SH-SY5Y (cell line): Measurements from ENCODE around the gene RAB25.

ENCODE experiments used
- GATA2 ChIP-seq: IDR thresholded peaks from 2 replicates; pipeline ENCODE4 v1.6.1; 2011; ENCODE audit warnings: mild to moderate bottlenecking, low read depth, low read length
- GATA3 ChIP-seq: IDR thresholded peaks from 2 replicates; pipeline ENCODE4 v1.6.1; 2011; ENCODE audit warnings: low read depth, mild to moderate bottlenecking, low read length, moderate library complexity

The RAB25 gene

GRCh38 chr1:156060937-156061636 is at the start of gene RAB25:
Gene RAB25 (plus strand): TSS chr1:156061160. CDS start chr1:156061401, 241 bp downstream.
- no peak for TF ChIP-seq GATA3
- TF ChIP-seq GATA2, result no peak

GRCh38 chr1:156012051-156012817 is 48.7 kb upstream of the RAB25 start:
- TF ChIP-seq GATA2 (no peak), GATA3 (no peak)

GRCh38 chr1:156014829-156015228 is 46.1 kb upstream of the RAB25 start:
- TF ChIP-seq GATA2, result no peak
- no peak for TF ChIP-seq GATA3

- TF ChIP-seq GATA3, result no peak
- TF ChIP-seq GATA2, result no peak
These were observed 41.0 kb upstream of the RAB25 start for GRCh38 chr1:156019946-156020292.

GRCh38 chr1:156020293-156021092 is 40.5 kb upstream of the RAB25 start, which contains the start of gene SSR2:
Gene SSR2 (minus strand): TSS chr1:156020951. CDS start chr1:156020167, 784 bp downstream.
- TF ChIP-seq GATA2 (no peak), GATA3 (no peak)

GRCh38 chr1:156021093-156021428 is 39.9 kb upstream of the RAB25 start:
- TF ChIP-seq GATA3 (no peak), GATA2 (no peak)

DNA sequence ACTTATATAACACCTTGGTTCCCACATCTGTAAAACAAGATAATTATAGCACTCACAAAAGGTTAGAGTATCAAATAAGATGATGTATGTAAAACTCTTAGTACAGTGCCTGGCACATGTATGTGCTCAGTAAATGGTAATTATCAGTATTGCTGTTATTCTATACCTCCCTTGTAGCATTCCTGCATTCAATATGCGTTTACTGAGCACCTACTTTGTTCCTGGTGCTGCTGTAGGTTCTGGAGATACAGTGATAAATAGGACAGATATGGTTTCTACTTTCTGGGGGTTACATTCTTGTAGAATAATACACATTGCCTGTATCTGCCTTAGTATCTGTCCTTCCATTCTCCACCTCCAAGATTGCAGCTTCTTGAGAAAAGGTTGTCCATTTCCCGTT is 39.0 kb upstream of the RAB25 start:
- TF ChIP-seq GATA3 (no peak), GATA2 (no peak)

DNA sequence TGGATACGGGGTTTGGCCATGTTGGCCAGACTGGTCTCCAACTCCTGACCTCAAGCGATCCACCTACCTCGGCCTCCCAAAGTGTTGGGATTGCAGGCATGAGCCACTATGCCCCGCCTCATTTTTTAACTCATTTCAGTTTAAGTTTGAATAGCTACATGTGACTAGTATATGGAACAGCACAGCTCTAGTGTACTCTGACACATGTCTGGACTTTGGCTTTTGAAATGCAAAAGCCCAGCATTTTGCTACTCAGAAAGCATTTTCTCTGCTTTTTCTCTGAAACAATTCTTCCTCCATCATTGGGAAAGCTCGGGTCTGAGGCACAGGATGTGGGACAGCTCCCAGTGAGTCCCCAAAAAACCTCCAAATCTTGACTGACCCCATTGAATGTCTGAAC is 36.2 kb upstream of the RAB25 start:
- TF ChIP-seq GATA2 (no peak), GATA3 (no peak)

- TF ChIP-seq GATA2, result no peak
- no peak for TF ChIP-seq GATA3
These were observed 35.1 kb upstream of the RAB25 start for GRCh38 chr1:156025876-156026275.

DNA sequence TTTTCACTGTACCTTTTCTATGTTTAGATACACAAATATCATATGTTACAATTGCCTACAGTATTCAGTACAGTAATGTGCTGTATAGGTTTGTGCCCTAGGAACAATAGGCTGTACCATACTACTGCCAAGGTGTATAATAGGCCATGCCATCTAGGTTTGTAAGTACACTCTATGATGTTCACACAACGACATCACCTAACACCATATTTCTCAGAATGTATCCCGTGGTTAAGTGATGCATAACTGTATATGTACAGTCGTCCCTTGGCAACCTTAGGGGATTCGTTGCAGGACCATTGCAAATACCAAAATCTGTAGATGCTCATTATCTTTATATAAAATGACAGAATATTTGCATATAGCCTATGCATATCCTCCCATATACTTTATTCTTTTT is 34.4 kb upstream of the RAB25 start:
- no peak for TF ChIP-seq GATA2
- TF ChIP-seq GATA3, result no peak

- TF ChIP-seq GATA2 (no peak), GATA3 (no peak)
These were observed 27.9 kb upstream of the RAB25 start for GRCh38 chr1:156033011-156033410.

DNA sequence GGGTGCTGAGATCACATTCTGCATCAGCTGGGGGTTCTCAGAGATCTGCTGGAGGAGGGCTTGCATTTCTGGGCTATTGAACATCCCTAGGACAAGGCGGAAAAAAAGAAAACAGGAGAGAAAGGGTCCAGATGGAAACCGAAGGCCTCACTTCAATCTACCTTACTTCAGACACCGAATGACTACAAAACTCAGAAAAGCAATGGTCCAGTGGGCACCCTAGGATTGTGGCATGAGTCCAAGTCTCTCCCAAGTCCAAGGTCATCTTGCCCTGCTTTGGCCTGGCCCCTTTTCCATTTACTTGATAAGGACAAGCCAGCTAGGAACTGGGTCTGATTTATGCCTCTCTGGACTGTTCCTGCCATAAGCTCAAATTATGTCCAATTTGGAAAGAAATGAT is 18.1 kb upstream of the RAB25 start:
- no peak for TF ChIP-seq GATA2
- no peak for TF ChIP-seq GATA3

DNA sequence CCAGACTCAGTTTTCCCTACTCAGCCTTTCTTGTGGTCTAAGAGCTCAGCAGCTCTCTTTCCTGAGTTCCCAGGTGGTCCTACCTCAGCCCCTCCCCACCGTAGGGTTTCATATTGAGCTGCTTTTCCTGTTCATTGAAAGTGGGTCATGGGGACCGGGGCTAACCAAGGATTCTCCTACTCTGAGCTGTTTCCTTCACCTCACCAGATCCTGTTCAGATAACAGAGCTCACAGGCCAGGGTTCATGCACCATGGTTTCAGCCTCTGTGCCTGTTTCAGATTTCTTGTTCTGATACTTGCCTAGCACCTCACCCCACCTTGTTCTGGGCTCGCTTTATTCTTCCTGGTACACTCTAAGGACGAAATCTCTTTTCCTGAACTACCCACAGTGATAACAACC is 15.9 kb upstream of the RAB25 start:
- TF ChIP-seq GATA3 (no peak), GATA2 (no peak)

DNA sequence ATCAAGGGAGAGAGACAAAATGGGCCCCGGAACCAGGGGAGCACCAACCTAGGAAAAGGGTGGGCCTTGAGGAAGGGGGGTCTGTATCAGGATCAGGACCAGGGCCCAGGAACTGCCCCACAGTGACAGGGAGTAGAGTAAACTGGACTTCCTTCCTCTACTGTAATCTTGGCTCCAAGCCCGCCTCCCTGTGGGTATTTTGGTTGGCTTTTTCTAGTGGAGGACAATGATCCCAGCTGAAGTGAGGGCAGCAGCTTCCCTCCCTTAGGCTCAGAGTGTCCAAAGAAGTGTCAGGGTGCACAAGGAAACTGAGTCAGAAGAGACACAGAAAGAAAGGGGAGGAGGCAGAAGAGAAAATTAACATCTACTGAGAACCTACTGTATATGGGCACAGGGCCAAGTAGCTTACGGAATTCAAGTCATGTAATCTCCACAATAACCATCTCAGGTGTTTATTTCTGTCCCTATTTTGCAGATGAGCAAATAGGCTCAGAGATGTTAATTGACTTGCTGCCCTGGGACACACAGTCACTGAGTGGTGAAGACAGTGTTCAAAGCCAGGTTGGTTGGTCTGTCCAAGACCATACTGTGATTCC is 12.2 kb upstream of the RAB25 start:
- TF ChIP-seq GATA3, result no peak
- no peak for TF ChIP-seq GATA2

DNA sequence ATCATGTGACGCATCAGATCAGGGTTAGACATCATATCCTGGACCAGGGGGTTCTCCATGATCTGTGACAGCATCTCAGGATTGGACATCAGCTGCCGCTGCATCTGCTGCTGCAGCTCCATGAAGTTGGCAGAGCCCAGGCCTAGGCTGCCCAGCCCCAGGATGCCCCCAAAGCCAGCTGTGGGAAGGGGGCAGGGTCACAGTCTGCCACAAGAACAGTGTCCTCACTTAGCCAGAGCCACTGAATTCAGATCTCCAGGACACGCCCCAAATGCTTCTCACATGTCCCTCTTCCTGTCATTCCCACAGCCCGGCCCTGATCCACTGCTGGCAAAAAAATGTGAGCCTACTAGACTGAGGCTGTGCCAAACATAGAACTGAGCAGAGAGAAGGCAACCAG is 10.6 kb upstream of the RAB25 start:
- TF ChIP-seq GATA2, result no peak
- no peak for TF ChIP-seq GATA3
